Measurements from ENCODE around the gene EYA2.

DNA sequence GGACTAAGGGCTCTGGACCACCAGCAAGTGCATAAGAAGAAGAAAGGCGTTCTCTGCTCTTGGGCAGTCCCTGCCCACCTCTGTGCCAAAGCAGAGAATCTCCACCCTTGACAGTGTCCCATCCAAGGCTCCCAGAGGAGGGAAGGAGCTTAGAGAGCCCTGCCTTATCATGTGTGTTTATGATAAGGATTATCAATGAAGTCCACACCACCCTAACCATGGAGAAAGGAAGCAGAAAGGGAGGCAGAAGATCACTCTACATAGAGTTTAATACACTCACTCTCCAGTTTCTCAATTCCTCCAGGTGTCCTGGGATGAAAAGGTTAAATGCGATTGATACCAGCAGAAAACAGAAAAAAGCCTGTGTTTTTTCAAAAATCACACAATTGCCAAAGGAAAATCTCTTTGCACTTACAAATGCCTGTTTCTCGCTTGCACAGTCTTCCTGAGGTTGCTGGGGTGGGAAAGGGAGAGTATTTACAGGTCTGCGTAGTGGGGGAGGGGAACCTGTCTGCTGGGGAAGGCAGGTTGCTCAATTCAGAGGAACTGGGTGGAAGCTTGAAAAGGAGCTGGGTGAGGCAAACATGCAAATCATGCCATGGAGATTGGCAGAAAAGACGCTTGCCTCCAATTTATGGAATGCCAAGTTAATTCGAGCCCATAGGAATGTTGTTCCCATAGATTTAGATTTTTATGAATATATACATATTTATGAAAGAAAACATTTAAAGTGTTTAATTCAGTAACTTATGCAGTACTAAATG lies 104.0 kb downstream of the EYA2 start:
- TF ChIP-seq EZH2phosphoT487 (IDR thresholded peaks at IDR 0.05; ENCODE audit: insufficient read depth, low read depth) = no peak
- TF ChIP-seq EZH2 (IDR thresholded peaks at IDR 0.05; ENCODE audit: insufficient read depth, poor library complexity, severe bottlenecking) = no peak

All from GM23248 (cell line).